HG03108 (cell line): ENCODE results near the gene EFCAB6.
"Not testable (repeated sequence)": the region's sequence is repeated elsewhere in the genome, so short reads cannot be mapped to it uniquely, and the experiment has no call there.

Experiments used
- ATAC-seq: cut with Tn5 transposase; IDR thresholded peaks from one replicate; pipeline ENCODE4 v1.9.1; 2021; ENCODE audit warnings: moderate library complexity; ENCODE audit not compliant: unreplicated experiment

The EFCAB6 gene

GRCh38 chr22:43720716-43721115 is 91.4 kb downstream of the EFCAB6 start:
- no peak for ATAC-seq

- ATAC-seq, result no peak
Observed at GRCh38 chr22:43714104-43714503, 98.0 kb downstream of the EFCAB6 start.

GRCh38 chr22:43711681-43712080 is 100.4 kb downstream of the EFCAB6 start:
- ATAC-seq, result no peak

GRCh38 chr22:43707648-43708047 is 104.5 kb downstream of the EFCAB6 start:
- no peak for ATAC-seq

DNA sequence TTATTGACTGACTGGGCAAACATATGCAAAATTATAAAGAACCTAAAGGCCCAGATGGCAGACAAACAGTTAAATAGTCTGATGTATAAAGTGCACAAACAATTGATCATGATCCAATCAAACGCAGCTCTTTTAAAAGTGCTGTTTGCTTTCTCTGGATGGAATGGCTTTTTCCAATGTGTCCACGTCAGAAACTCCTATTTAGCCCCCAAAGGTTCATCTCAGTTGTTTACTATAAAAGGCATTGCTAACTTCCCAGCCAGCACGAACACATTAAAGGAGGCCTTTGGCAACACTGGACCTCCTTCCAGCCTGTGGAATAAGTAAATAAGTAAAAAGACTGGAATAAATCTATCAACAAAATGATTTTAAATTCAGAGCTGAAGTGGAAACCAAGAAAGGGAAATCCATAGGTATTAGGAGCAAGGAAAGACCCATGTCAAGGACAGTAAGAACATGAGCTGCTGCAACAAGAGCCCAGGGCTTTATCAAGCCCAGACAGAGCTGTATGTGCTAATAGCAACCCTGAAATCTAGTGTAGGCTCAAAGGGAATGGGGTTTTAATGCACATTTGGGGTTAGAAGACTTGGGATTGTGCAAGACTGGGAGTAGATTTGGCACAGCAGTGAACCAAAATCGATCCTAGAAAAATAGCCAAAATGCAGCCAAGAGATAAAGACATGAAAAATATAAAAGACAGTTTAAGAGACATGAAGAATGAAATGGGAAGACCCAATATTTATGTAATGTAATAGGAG is 105.4 kb downstream of the EFCAB6 start:
- ATAC-seq, result no peak

GRCh38 chr22:43706151-43706550 is 106.0 kb downstream of the EFCAB6 start:
- no peak for ATAC-seq

GRCh38 chr22:43704051-43704450 is 108.1 kb downstream of the EFCAB6 start:
- ATAC-seq, result no peak

DNA sequence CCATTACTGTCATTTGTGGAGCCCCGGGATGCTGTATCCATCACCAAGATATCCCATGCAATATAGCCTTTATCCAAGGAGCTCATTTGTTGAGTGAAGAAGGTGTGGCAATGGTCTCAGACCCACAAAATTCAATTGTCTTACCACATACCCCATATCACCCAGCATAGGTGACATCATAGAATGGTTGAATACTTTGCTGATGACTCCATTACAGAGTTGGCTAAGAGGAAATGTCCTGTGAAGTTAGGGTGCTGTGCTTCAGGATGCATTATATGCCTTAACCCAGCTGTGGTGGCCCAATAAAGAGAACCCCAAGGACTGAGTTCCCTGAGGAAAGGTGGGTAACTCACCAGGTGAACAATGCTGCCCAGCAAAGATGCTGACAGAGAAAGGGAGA is 113.7 kb downstream of the EFCAB6 start:
- no peak for ATAC-seq

DNA sequence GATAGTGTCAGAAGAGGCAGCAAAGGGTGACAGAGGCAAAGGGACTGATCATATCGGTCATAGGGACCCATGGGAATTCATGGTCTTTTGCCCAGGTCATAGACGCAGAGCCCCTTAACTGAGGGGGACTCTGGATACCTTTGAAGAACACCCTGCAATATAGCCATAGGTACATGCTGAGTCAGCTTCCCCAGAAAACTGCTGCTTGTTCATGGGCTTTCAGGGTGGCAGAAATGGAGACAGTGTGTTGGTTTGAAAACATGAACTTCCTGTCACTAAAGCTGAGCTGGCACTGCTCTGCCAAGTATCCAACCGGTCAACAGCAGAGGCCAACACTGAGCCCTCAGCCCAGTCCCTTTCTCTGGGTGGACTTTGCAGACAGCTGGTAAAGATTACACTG is 114.2 kb downstream of the EFCAB6 start:
- no peak for ATAC-seq

GRCh38 chr22:43693249-43693648 is 118.9 kb downstream of the EFCAB6 start:
- ATAC-seq, result no peak

DNA sequence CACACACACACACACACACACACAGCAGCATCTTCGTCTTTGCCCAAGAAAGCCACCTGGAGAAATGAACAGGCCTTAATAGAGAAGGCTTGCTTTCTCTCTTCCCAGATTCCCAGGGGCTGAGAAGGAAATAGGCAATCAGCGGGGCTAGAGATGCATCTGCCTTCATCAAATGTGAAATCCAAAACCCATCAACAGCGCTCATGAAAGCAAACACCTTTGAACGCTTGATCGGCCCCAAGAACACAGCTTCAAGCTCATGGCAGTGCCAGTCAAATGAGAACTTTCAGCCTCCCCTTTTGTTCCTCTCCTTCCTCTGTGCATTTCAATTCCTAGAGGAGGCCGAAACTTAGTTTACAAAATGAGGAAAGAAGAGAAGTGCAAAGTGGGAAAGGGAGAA is 122.7 kb downstream of the EFCAB6 start:
- ATAC-seq, result no peak

DNA sequence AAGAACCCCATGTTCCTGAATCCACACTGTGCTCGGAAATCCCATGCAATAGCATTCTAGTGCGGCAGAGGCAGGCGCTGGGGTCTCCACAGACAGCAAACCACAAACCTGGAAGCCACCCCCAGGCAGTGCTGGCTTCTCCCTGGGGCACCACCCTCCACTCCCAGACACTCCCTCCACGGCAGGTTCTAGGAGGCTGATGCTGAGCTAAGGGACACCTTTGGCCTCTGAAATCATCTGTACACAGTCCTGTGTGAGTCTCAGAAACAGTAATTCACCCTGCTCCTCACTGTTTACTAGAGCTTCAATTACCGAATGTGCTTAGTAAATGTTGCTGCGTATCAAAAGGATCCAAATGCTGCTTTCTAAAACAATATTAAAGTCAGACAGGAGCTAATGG is 129.3 kb downstream of the EFCAB6 start:
- ATAC-seq, result no peak

DNA sequence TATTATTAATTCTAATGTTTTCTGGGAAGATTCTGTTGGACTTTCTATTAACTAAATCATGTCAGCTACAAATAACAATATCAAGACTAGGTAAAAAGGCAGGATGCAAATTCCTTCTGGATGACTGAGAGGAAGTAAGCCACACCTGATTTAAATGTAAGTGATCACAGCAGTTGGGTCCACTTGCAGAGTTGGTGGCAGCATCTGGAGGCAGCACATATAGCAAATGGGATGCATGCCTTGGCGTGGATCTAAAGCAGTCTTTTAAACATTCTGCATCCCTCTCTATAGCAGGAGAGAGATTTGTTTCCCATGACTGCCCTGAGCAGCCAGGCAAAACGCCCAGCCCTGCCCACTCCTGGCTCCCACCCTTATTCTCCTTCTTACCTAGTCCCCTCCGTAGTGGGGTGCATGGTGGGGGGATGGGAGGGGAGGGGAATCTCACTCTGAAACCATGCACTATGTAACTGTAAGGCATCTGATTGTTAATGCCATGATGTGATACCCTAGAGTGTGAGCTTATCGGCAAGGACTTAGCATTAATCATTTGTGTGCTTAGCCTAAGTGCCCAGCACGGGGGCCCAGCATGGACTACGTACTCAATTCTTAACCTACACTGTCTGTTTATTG is 130.3 kb downstream of the EFCAB6 start:
- no peak for ATAC-seq

GRCh38 chr22:43670513-43670912 is 141.6 kb downstream of the EFCAB6 start:
- ATAC-seq, result no peak

DNA sequence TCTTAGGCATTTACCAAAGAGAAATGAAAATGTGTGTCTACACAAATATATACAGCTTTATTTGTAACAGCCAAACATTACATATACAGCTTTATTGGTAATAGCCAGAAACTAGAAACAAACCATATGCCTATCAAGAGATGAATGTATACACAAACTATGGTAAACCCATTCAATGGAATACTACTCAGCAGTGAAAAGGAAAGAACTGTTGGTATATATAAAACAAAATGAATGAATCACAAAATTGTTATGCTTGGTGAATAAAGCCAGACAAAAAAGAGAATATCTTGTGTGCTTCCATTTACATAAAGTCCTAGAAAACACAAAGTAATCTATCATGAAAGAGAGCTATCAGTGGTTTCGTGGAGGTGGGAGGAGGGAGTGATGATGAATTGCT is 142.9 kb downstream of the EFCAB6 start:
- ATAC-seq, result no peak

DNA sequence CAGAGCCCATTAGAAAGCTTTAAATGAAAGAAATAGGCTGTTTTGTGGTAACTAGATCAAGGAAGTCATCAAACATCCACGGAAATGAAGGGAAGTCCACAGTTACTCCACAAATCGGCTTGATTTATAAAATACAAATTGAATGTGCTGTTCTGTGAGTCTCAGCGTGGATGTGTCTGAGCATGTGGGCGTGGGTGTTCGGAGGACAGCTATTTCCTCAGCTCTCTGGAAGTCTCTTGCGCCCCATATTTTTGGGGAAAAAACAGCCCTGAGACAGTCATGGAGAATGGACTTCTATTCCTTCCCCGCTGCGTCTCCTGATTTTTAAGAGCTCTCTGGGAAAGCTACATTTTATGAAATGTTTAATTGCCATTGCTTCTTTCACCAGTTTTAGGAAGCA is 144.4 kb downstream of the EFCAB6 start:
- no peak for ATAC-seq

DNA sequence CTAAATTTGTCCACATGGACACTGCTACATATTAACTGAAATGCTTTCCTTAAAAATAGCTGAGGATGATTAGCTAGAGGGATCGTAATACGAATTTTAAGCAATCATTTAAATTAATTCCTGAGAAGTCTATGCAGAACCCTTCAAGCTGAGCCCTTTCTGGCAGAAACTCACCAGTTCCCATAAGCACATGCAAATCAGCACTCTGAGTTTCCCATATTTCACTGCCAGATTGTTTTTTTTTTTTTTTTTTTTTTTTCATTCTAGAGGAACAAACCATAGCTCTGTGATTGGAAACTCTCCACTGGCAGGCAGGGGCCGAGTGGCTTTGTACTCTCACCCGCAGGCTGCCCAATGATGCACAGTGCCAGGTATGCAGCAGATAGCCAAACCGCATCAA is 145.6 kb downstream of the EFCAB6 start:
- no peak for ATAC-seq

DNA sequence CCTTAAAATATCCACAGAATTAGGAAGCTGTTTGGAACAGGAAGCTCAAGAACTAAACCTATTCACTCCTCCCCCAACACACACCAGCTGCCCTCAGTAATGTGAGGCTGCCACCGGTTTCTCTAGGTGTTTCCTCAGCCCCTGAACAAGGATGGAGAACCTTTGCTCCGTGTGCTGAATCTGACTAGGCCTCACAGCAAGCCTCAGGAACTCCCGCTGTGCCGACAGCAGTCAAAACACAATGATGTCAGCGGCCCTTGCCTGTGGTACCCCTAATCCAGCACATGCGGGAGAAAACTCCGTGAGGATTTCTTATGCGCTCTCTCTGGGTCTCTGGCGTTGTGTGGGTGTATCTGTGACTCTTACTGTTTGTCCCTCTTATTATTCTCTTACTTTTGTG is 153.3 kb downstream of the EFCAB6 start:
- no peak for ATAC-seq

- ATAC-seq, result not testable (repeated sequence)
Observed at GRCh38 chr22:43656581-43656980, 155.5 kb downstream of the EFCAB6 start.

- no peak for ATAC-seq
Observed at GRCh38 chr22:43654271-43654670, 157.8 kb downstream of the EFCAB6 start.

GRCh38 chr22:43652845-43653244 is 159.3 kb downstream of the EFCAB6 start:
- ATAC-seq, result no peak

DNA sequence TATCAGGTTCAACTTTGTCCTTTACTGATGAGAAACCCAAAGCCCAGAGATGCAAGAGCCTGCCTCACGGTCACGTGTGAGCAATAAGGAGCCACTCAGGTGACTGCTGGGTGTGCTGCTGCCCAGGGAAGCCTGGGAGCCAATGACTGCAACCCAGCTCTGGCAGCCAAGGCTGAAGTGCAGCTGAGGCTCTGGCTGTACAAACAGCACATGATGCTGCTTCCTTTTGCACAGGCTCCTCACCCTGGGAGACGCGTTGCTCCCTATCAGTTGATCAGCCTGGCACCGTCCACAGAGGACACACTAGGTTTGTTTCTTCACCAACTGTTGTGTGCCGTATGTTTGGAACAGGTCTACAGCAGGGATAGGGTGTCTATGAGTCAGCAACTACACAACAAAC is 168.7 kb downstream of the EFCAB6 start:
- no peak for ATAC-seq
